CD4-positive, alpha-beta T cell treated with Interleukin-6 at 100 ng/mL for 8 hours (primary cell): Measurements from ENCODE around the gene WBP1L.
"Not testable (repeated sequence)": the region's sequence is repeated elsewhere in the genome, so short reads cannot be mapped to it uniquely, and the experiment has no call there.

Experiments used
- DNase-seq: peaks from one replicate; pipeline ENCODE4 v3.0.0-alpha.2; 2020; ENCODE audit warnings: mixed read lengths, low spot score

Gene WBP1L

GRCh38 chr10:102743588-102744373 is at the start of gene WBP1L:
Gene WBP1L (plus strand): TSS chr10:102743948. CDS start chr10:102744054, 106 bp downstream.
- peak; percentile 97 for DNase-seq

- not testable (repeated sequence) for DNase-seq
These were observed 48.3 kb upstream of the WBP1L start for GRCh38 chr10:102695401-102695800.

- DNase-seq: no peak
These were observed 47.0 kb upstream of the WBP1L start for GRCh38 chr10:102696736-102697135.

GRCh38 chr10:102698894-102699293 is 44.9 kb upstream of the WBP1L start:
- no peak for DNase-seq

GRCh38 chr10:102701272-102701671 is 42.5 kb upstream of the WBP1L start:
- no peak for DNase-seq

- no peak for DNase-seq
These were observed 42.0 kb upstream of the WBP1L start for GRCh38 chr10:102701796-102702195.

- DNase-seq: no peak
These were observed 41.0 kb upstream of the WBP1L start for GRCh38 chr10:102702742-102703141.

GRCh38 chr10:102704915-102705314 is 38.8 kb upstream of the WBP1L start:
- DNase-seq: no peak

- no peak for DNase-seq
These were observed 38.2 kb upstream of the WBP1L start for GRCh38 chr10:102705531-102705930.

GRCh38 chr10:102710609-102711008 is 33.1 kb upstream of the WBP1L start:
- no peak for DNase-seq

GRCh38 chr10:102712089-102712488 is 31.7 kb upstream of the WBP1L start:
- DNase-seq: no peak

- DNase-seq: no peak
These were observed 30.8 kb upstream of the WBP1L start for GRCh38 chr10:102712843-102713538.

- DNase-seq: no peak
These were observed 30.3 kb upstream of the WBP1L start for GRCh38 chr10:102713539-102713813.

- peak; percentile 94 for DNase-seq
These were observed 29.7 kb upstream of the WBP1L start, which contains the start of gene ARL3 for GRCh38 chr10:102713814-102714620. Gene ARL3 (minus strand): TSS chr10:102714397. CDS start chr10:102714275, 122 bp downstream.

GRCh38 chr10:102714621-102715455 is 28.9 kb upstream of the WBP1L start, which contains the start of gene SFXN2:
Gene SFXN2 (plus strand): TSS chr10:102714636. CDS start chr10:102726637, 12,001 bp downstream.
- DNase-seq: peak; percentile 35

GRCh38 chr10:102715880-102716279 is 27.9 kb upstream of the WBP1L start:
- no peak for DNase-seq

GRCh38 chr10:102716900-102717565 is 26.7 kb upstream of the WBP1L start:
- not testable (repeated sequence) for DNase-seq

GRCh38 chr10:102718220-102718619 is 25.5 kb upstream of the WBP1L start:
- no peak for DNase-seq

GRCh38 chr10:102720337-102720736 is 23.4 kb upstream of the WBP1L start:
- DNase-seq: no peak

GRCh38 chr10:102720775-102721301 is 22.9 kb upstream of the WBP1L start:
- DNase-seq: no peak

GRCh38 chr10:102721954-102722353 is 21.8 kb upstream of the WBP1L start:
- DNase-seq: no peak
